HUES6 (cell line): ENCODE results near the gene MAPK11.

Experiments
- H3K27ac ChIP-seq: 2 replicates; pipeline ENCODE4 v1.7.0; 2013; ENCODE audit warnings: low read depth, mild to moderate bottlenecking, low read length, inconsistent platforms
- H3K27me3 ChIP-seq: 2 replicates; pipeline ENCODE4 v1.6.1; 2013; ENCODE audit warnings: low read length; ENCODE audit not compliant: control insufficient read depth, insufficient read depth
- H3K36me3 ChIP-seq: 2 replicates; pipeline ENCODE4 v1.6.1; 2013; ENCODE audit warnings: low read length; ENCODE audit not compliant: control insufficient read depth, insufficient read depth
- H3K4me1 ChIP-seq: 2 replicates; pipeline ENCODE4 v1.6.1; 2013; ENCODE audit warnings: low read length; ENCODE audit not compliant: control insufficient read depth, insufficient read depth
- H3K4me3 ChIP-seq: 2 replicates; pipeline ENCODE4 v1.5.1; 2013; ENCODE audit warnings: low read depth, low read length
- H3K9ac ChIP-seq: one replicate; pipeline ENCODE4 v1.6.1; 2013; ENCODE audit warnings: mild to moderate bottlenecking, low read length
- H3K9me3 ChIP-seq: 2 replicates; pipeline ENCODE4 v1.6.1; 2013; ENCODE audit warnings: low read depth, low read length; ENCODE audit not compliant: control insufficient read depth, insufficient read depth

The MAPK11 gene

DNA sequence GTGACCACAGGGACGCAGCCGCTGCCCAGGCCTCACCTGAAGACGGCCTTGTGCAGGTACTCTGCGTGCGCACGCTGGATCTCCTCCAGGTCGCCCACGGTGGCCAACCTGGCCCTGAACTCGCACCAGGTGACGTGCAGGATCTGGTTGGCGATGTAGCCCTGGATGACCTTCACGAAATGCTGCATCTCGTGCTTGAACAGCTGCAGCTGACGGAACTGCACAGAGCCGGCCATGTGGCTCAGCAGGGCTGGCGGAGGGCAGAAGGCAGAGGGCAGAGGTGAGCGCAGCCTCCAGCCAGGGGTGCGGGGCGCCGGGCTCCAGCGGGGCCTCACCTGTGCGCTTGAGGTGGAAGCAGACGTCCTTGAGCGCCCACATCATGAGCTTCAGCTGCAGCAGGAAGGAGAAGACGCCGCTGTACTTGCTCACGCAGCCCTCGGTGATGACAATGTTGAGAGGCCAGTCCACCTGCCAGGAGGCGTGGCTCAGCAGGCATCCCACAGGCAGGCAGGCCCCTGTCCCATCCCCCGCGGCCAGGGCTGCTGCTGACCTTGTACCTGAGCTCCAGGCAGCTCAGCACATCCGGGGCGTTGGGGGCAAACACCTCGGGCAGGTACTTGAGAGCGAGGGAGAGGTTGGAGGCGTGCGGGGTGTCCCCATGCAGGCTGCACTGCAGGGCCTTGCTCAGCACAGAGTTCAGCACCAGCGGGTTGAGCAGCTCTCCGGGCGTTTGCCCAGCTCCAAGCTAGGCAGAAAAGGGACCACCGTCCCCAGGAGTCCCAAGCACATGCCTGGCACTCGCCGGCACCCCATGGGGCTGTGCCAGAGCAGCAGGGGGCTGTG is 51.8 kb downstream of the MAPK11 start:
- Histone ChIP-seq H3K27ac (no peak overlapping the region), H3K27me3 (no peaks in the 10 kb centered on the region), H3K4me3 (no peak overlapping the region), H3K36me3 (peaks cover 83% of the 10 kb centered on the region), H3K9me3 (no peaks in the 10 kb centered on the region), H3K4me1 (peaks cover 4% of the 10 kb centered on the region; the same call in 1 of the 2 replicates), H3K9ac (no peak overlapping the region)

GRCh38 chr22:50217543-50218152 is 52.5 kb downstream of the MAPK11 start:
- Histone ChIP-seq H3K4me1 (peaks cover 4% of the 10 kb centered on the region; the same call in 1 of the 2 replicates), H3K9me3 (no peaks in the 10 kb centered on the region), H3K36me3 (peaks cover 83% of the 10 kb centered on the region), H3K4me3 (no peak overlapping the region), H3K9ac (no peak overlapping the region), H3K27ac (no peak overlapping the region), H3K27me3 (no peaks in the 10 kb centered on the region)

GRCh38 chr22:50216684-50217520 is 53.3 kb downstream of the MAPK11 start:
- Histone ChIP-seq H3K4me3 (no peak overlapping the region), H3K4me1 (peaks cover 4% of the 10 kb centered on the region; the same call in 1 of the 2 replicates), H3K9ac (no peak overlapping the region), H3K36me3 (peaks cover 83% of the 10 kb centered on the region), H3K9me3 (no peaks in the 10 kb centered on the region), H3K27me3 (no peaks in the 10 kb centered on the region), H3K27ac (no peak overlapping the region)

GRCh38 chr22:50216055-50216683 is 54.0 kb downstream of the MAPK11 start:
- Histone ChIP-seq H3K27me3 (no peaks in the 10 kb centered on the region), H3K36me3 (peaks cover 81% of the 10 kb centered on the region), H3K9me3 (no peaks in the 10 kb centered on the region), H3K4me1 (peaks cover 4% of the 10 kb centered on the region; the same call in 1 of the 2 replicates), H3K9ac (no peak overlapping the region), H3K4me3 (no peak overlapping the region), H3K27ac (no peak overlapping the region)

GRCh38 chr22:50215297-50216054 is 54.7 kb downstream of the MAPK11 start:
- H3K4me1 ChIP-seq = peaks cover 4% of the 10 kb centered on the region; the same call in 1 of the 2 replicates
- H3K36me3 ChIP-seq = peaks cover 81% of the 10 kb centered on the region
- H3K4me3 ChIP-seq = no peak overlapping the region
- no peak overlapping the region for H3K27ac ChIP-seq
- H3K27me3 ChIP-seq = no peaks in the 10 kb centered on the region
- H3K9me3 ChIP-seq = no peaks in the 10 kb centered on the region
- H3K9ac ChIP-seq = no peak overlapping the region
